ENCODE data around the gene TMEM140. TPM values are rescaled to one million over a fixed set of nuclear protein-coding genes. Genes with fewer than 3 reads are reported as not detected.

TMEM140 gene
- total and polyA plus RNA-seq, 11 donors: 6.7 to 131 (median 26.5) TPM

- 88 to 92% (median 89%) methylated on average over 13 of the region's 13 CpGs for WGBS, 4 donors
- peak overlapping the region in 1 of 12 donors; percentile 89 for H3K4me3 ChIP-seq
- H3K27me3 ChIP-seq: no peaks in the 10 kb centered on the region
- TF ChIP-seq POLR2A (IDR thresholded peaks at IDR 0.05): no peak
- TF ChIP-seq CTCF (IDR thresholded peaks at IDR 0.05): no peak
- intact Hi-C loops (cut with DNase I): loop anchor here in 5 of 10 donors (5.0 to 10.0 kb wide), 4 partner anchors 181 to 484 kb away; partner anchors contain the start of genes AGBL3 (in 3 of the 5) and CALD1 (in 2 of the 5)
- no peaks in the 10 kb centered on the region for H3K9me3 ChIP-seq
- H3K4me1 ChIP-seq: peaks cover 14 to 77% (median 63%) of the 10 kb centered on the region in 12 donors
- DNase-seq (no peak), ATAC-seq (no peak)
- H3K27ac ChIP-seq: peak overlapping the region in 10 of 12 donors; percentile 8 to 100 (median 94)
- H3K36me3 ChIP-seq: peaks cover 0 to 47% (median 40%) of the 10 kb centered on the region in 9 donors
Observed at GRCh38 chr7:135168489-135169140, 20.7 kb downstream of the TMEM140 start.

- TF ChIP-seq CTCF (IDR thresholded peaks at IDR 0.05) (peak in 6 of 12 donors; percentile 15 to 44 (median 36)), POLR2A (IDR thresholded peaks at IDR 0.05) (no peak)
- Histone ChIP-seq H3K27me3 (no peaks in the 10 kb centered on the region), H3K4me3 (peak overlapping the region; percentile 68 to 99 (median 87)), H3K27ac (peak overlapping the region; percentile 83 to 100 (median 97)), H3K9me3 (no peaks in the 10 kb centered on the region), H3K4me1 (peaks cover 12 to 73% (median 59%) of the 10 kb centered on the region in 12 donors), H3K36me3 (peaks cover 0 to 41% (median 38%) of the 10 kb centered on the region in 9 donors)
- DNase-seq (peak in 2 of 5 donors; percentile 44 to 65), ATAC-seq (no peak)
- WGBS, 4 donors: 68 to 73% (median 71%) methylated on average over 11 of the region's 11 CpGs
- intact Hi-C loops (cut with DNase I): loop anchor here in 5 of 10 donors (5.0 to 10.0 kb wide), 4 partner anchors 182 to 485 kb away; partner anchors contain the start of genes AGBL3 (in 3 of the 5) and CALD1 (in 2 of the 5)
Observed at GRCh38 chr7:135169141-135169963, 21.5 kb downstream of the TMEM140 start.

- Histone ChIP-seq H3K27me3 (no peaks in the 10 kb centered on the region), H3K9me3 (no peaks in the 10 kb centered on the region), H3K4me1 (peaks cover 9 to 68% (median 54%) of the 10 kb centered on the region in 12 donors), H3K4me3 (peak overlapping the region; percentile 68 to 99 (median 87)), H3K36me3 (peaks cover 0 to 37% (median 33%) of the 10 kb centered on the region in 9 donors), H3K27ac (peak overlapping the region; percentile 83 to 100 (median 97))
- DNase-seq (no peak), ATAC-seq (no peak)
- intact Hi-C loops (cut with DNase I): loop anchor here (1.0 to 10.0 kb wide), 11 partner anchors 21 to 485 kb away; partner anchors contain the start of genes AGBL3 (in 10 of the 10), TMEM140 (in 3 of the 10) and CALD1 (in 2 of the 10)
- WGBS, 4 donors: 2 to 7% (median 3%) methylated on average over 8 to 17 of the region's 17 CpGs
- TF ChIP-seq CTCF (IDR thresholded peaks at IDR 0.05) (no peak), POLR2A (IDR thresholded peaks at IDR 0.05) (no peak)
Observed at GRCh38 chr7:135169964-135170273, 22.0 kb downstream of the TMEM140 start.
